Right lobe of liver (tissue), 6 donors: Measurements from ENCODE around the gene MYO3B. TPM values are rescaled to one million over a fixed set of nuclear protein-coding genes. Genes with fewer than 3 reads are reported as not detected.

Experiments used
- ATAC-seq, 4 donors: fragments of 200-7000 bp; cut with Tn5 transposase; one replicate each; pipeline ENCODE4 v1.9.1; 2020; ENCODE audit warnings: mild to moderate bottlenecking in 4 of 4, moderate library complexity in 4 of 4
- DNase-seq, 3 donors: peaks; one replicate each; pipeline ENCODE4 v3.0.0-alpha.2; 2020
- H3K27ac ChIP-seq, 3 donors: fragments of 200-600 bp; one replicate each; pipeline ENCODE4 v1.8.0; 2022
- H3K27me3 ChIP-seq, 2 donors: fragments of 200-600 bp; one replicate each; pipeline ENCODE4 v1.8.0; 2022
- H3K36me3 ChIP-seq, 4 donors: fragments of 200-600 bp; sonication (generic) in 1 of 4; one replicate each; pipeline versions ENCODE4 v1.5.1 to v1.8.0; 2017 to 2022; ENCODE audit warnings: control low read depth in 1 of 4
- H3K4me1 ChIP-seq, 4 donors: fragments of 200-600 bp; sonication (generic) in 1 of 4; one replicate each; pipeline versions ENCODE4 v1.5.1 to v1.8.0; 2017 to 2022; ENCODE audit warnings: control low read depth in 1 of 4
- H3K4me3 ChIP-seq, 3 donors: fragments of 200-600 bp; one replicate each; pipeline ENCODE4 v1.8.0; 2022
- H3K9me3 ChIP-seq, 4 donors: fragments of 200-600 bp; sonication (generic) in 1 of 4; one replicate each; pipeline versions ENCODE4 v1.5.1 to v1.8.0; 2017 to 2022; ENCODE audit warnings: control low read depth in 1 of 4
- POLR2A ChIP-seq: fragments of 450-650 bp; IDR thresholded peaks from one replicate; pipeline ENCODE4 v1.6.1; 2017; ENCODE audit warnings: antibody characterized with exemption, mild to moderate bottlenecking
- WGBS: methylation state at CpG from one replicate; pipeline ENCODE4 v1.1.6; 2018; ENCODE audit warnings: low coverage, low lambda C conversion rate; ENCODE audit not compliant: insufficient coverage; ENCODE audit errors: missing lambda C conversion rate; 5-methylcytosine and 5-hydroxymethylcytosine counted together
- intact Hi-C, 2 donors: fragments of 100-400 bp; cut with DNase I; formaldehyde crosslinking; loops; one replicate each; pipeline versions ENCODE4 v1.11.2 to v1.14.1; 2022
- total RNA-seq, 6 experiments: library from RNA; depleted of rRNA in 2 of 6; stranded (reverse); fragments of >200 nt in 2 of 6; fragmentation: NEBNext Ultra II Directional in 3 of 6; extraction: Animal tissue kit (Norgen Biotek cat#: 25700) in 3 of 6; gene quantifications; one replicate each; pipeline versions ENCODE4 v1.1.0 to v1.2.4, GENCODE V29; 2016 to 2023
- TF ChIP-seq, protein P1 (sequence below), 4 donors: fragments of 200-600 bp in 3 of 4; fragments of 450-650 bp in 1 of 4; IDR thresholded peaks; one replicate each; pipeline versions ENCODE4 v1.5.1 to v1.8.0; 2016 to 2022; ENCODE audit warnings: antibody characterized with exemption in 4 of 4, mild to moderate bottlenecking in 2 of 4
- donor health status: DM: no; HTN: yes; CAD: no.
- donor health status: DM: no; HTN: no; CAD: no.
- donor health status: DM: no; HTN: no; CAD: no.
- donor health status: DM: no; HTN: yes; CAD: no.
- donor health status: DM: no; HTN: yes; CAD: no.

The MYO3B gene
- total RNA-seq, 6 experiments from 2014 or later, result 0.18 to 0.25 TPM; not detected in 4

- Histone ChIP-seq H3K9me3 (no peaks in the 10 kb centered on the region), H3K36me3 (no peaks in the 10 kb centered on the region), H3K27ac (no peak overlapping the region), H3K4me1 (no peaks in the 10 kb centered on the region), H3K27me3 (no peaks in the 10 kb centered on the region), H3K4me3 (no peak overlapping the region)
- intact Hi-C loops, result no loop called here
- no peak for ATAC-seq
- WGBS, result 100% methylated on average over 2 of the region's 2 CpGs
- TF ChIP-seq, protein P1, sequence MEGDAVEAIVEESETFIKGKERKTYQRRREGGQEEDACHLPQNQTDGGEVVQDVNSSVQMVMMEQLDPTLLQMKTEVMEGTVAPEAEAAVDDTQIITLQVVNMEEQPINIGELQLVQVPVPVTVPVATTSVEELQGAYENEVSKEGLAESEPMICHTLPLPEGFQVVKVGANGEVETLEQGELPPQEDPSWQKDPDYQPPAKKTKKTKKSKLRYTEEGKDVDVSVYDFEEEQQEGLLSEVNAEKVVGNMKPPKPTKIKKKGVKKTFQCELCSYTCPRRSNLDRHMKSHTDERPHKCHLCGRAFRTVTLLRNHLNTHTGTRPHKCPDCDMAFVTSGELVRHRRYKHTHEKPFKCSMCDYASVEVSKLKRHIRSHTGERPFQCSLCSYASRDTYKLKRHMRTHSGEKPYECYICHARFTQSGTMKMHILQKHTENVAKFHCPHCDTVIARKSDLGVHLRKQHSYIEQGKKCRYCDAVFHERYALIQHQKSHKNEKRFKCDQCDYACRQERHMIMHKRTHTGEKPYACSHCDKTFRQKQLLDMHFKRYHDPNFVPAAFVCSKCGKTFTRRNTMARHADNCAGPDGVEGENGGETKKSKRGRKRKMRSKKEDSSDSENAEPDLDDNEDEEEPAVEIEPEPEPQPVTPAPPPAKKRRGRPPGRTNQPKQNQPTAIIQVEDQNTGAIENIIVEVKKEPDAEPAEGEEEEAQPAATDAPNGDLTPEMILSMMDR (IDR thresholded peaks at IDR 0.05), result no peak
- TF ChIP-seq POLR2A, result no peak
- no peak for DNase-seq
These were observed 390.6 kb downstream of the MYO3B start for GRCh38 chr2:170568511-170568910.

GRCh38 chr2:170571612-170572011 is 393.7 kb downstream of the MYO3B start:
- H3K4me1 ChIP-seq, result no peaks in the 10 kb centered on the region
- H3K27ac ChIP-seq, result no peak overlapping the region
- no peaks in the 10 kb centered on the region for H3K9me3 ChIP-seq
- no peak for TF ChIP-seq POLR2A
- TF ChIP-seq, protein P1 (IDR thresholded peaks at IDR 0.05), result no peak
- H3K36me3 ChIP-seq, result no peaks in the 10 kb centered on the region
- H3K27me3 ChIP-seq, result no peaks in the 10 kb centered on the region
- ATAC-seq (no peak), DNase-seq (no peak)
- intact Hi-C loops, result no loop called here
- WGBS, result 89% methylated on average over 1 of the region's 1 CpG
- H3K4me3 ChIP-seq, result no peak overlapping the region

DNA sequence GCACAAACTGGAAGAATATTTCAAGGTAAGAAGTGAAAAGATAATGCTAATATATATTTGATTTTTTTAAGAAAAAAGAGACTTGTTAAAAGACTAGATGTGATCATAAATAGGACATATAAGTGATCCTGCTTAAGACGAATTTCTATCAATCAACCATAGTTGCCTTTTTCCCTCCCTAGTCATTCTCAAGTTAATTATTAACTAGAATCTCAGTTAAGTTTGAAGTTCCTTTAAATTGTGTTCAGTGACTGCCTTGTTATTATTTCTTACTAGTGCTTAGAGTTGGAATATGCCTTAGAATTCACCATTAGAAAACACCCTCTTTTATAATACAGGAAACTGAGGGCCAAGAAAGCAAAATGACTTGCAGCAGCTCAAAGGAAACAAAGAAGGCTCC is 395.7 kb downstream of the MYO3B start:
- Histone ChIP-seq H3K36me3 (no peaks in the 10 kb centered on the region), H3K4me1 (no peaks in the 10 kb centered on the region), H3K4me3 (no peak overlapping the region), H3K9me3 (no peaks in the 10 kb centered on the region), H3K27ac (no peak overlapping the region), H3K27me3 (no peaks in the 10 kb centered on the region)
- DNase-seq (no peak), ATAC-seq (peak in 3 of 4 donors; percentile 44 to 62 (median 45))
- TF ChIP-seq POLR2A, result no peak
- TF ChIP-seq, protein P1 (IDR thresholded peaks at IDR 0.05), result no peak
- intact Hi-C loops, result no loop called here
- 50% methylated on average over 1 of the region's 1 CpG for WGBS

DNA sequence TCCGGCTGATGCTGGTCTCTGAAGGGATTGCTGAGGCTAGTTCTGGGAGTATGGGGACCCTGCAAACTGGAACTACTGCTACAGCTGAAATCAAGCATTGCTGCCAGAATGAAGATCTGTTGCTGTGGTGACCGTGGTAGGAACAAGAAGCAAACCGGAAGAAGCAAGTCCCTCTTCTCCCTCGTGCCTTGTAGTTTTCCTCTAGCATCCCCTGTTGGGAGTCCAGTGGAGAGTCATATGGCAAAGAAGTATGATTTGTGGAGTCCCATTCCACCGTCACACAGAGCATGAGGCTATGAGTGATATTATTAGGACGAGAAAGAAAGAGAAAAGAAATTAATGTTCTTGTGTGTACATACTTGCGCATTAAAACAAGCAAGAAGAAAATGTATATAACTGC is 398.3 kb downstream of the MYO3B start:
- no peaks in the 10 kb centered on the region for H3K9me3 ChIP-seq
- ATAC-seq, result no peak
- 68% methylated on average over 5 of the region's 7 CpGs for WGBS
- no peak overlapping the region for H3K4me3 ChIP-seq
- H3K4me1 ChIP-seq, result no peaks in the 10 kb centered on the region
- no peaks in the 10 kb centered on the region for H3K27me3 ChIP-seq
- no peaks in the 10 kb centered on the region for H3K36me3 ChIP-seq
- TF ChIP-seq POLR2A, result no peak
- TF ChIP-seq, protein P1 (IDR thresholded peaks at IDR 0.05), result no peak
- intact Hi-C loops, result no loop called here
- H3K27ac ChIP-seq, result no peak overlapping the region
- DNase-seq, result no peak

GRCh38 chr2:170577356-170577755 is 399.4 kb downstream of the MYO3B start:
- no peak for TF ChIP-seq POLR2A
- DNase-seq, result no peak
- intact Hi-C loops, result no loop called here
- Histone ChIP-seq H3K27ac (no peak overlapping the region), H3K4me1 (no peaks in the 10 kb centered on the region), H3K4me3 (no peak overlapping the region), H3K36me3 (no peaks in the 10 kb centered on the region), H3K9me3 (no peaks in the 10 kb centered on the region), H3K27me3 (no peaks in the 10 kb centered on the region)
- 83% methylated on average over 3 of the region's 3 CpGs for WGBS
- ATAC-seq, result no peak
